MCF 10A (cell line): ENCODE results near the gene GXYLT1. TPM values are rescaled to one million over a fixed set of nuclear protein-coding genes. Genes with fewer than 3 reads are reported as not detected.
A peak's percentile ranks its signal among the peaks of the same experiment; 100 is the strongest.

Experiments used
- BruUV-seq: library from RNA; stranded (reverse); fragments of 400-500 nt; replicated peaks from 2 replicates; lab custom pipeline; 2021; lab: Mats Ljungman, UMichigan
- CTCF ChIA-PET: fragments of 300-600 bp; sonication (Branson Sonifier 250); formaldehyde crosslinking; extraction: SDS; loops from one replicate; lab custom pipeline; 2021; ENCODE audit warnings: antibody characterized with exemption, inconsistent platforms; lab: Yijun Ruan, JAX
- POLR2A ChIA-PET: fragments of 300-600, 350-650 bp; sonication (Branson Sonifier 250); formaldehyde crosslinking; extraction: SDS; loops from one replicate; lab custom pipeline; 2020; ENCODE audit warnings: antibody characterized with exemption, inconsistent platforms; lab: Yijun Ruan, JAX
- DNase-seq: peaks from one replicate; pipeline ENCODE4 v3.0.0-alpha.2; 2018; ENCODE audit not compliant: unreplicated experiment
- H3K27ac Mint-ChIP-seq: one replicate; pipeline ENCODE4 v1.8.0; 2022; ENCODE audit warnings: mild to moderate bottlenecking, low read depth, mixed read lengths; ENCODE audit not compliant: unreplicated experiment
- H3K27me3 Mint-ChIP-seq: one replicate; pipeline ENCODE4 v1.8.0; 2022; ENCODE audit warnings: mixed read lengths; ENCODE audit not compliant: insufficient read depth, unreplicated experiment
- H3K36me3 Mint-ChIP-seq: one replicate; pipeline ENCODE4 v1.8.0; 2022; ENCODE audit warnings: mild to moderate bottlenecking, moderate library complexity, mixed read lengths; ENCODE audit not compliant: insufficient read depth, unreplicated experiment
- H3K4me1 Mint-ChIP-seq: one replicate; pipeline ENCODE4 v1.8.0; 2022; ENCODE audit warnings: mixed read lengths; ENCODE audit not compliant: insufficient read depth, unreplicated experiment
- H3K4me3 Mint-ChIP-seq: one replicate; pipeline ENCODE4 v1.8.0; 2022; ENCODE audit warnings: mild to moderate bottlenecking, moderate library complexity, mixed read lengths; ENCODE audit not compliant: unreplicated experiment
- H3K9me3 Mint-ChIP-seq: one replicate; pipeline ENCODE4 v1.8.0; 2022; ENCODE audit warnings: mixed read lengths; ENCODE audit not compliant: unreplicated experiment
- CTCF ChIP-seq: fragments of 200-600 bp; IDR thresholded peaks from one replicate; pipeline ENCODE4 v1.8.0; 2022; ENCODE audit warnings: antibody characterized with exemption, mild to moderate bottlenecking; ENCODE audit not compliant: unreplicated experiment
- intact Hi-C: fragments of 100-400 bp; cut with micrococcal nuclease; formaldehyde crosslinking; loops from 2 replicates; pipeline ENCODE4 v1.14.1; 2022
- total RNA-seq: library from RNA; stranded (reverse); gene quantifications from 2 replicates; pipeline ENCODE4 v1.2.3, GENCODE V29; 2022

Gene GXYLT1
- total RNA-seq, 1 experiment from 2014 or later = 12.4 TPM

- H3K27ac Mint-ChIP-seq = no peak overlapping the region
- CTCF ChIA-PET = no interaction called here
- no peak for TF ChIP-seq CTCF
- BruUV-seq = no TSS peak
- H3K9me3 Mint-ChIP-seq = no peaks in the 10 kb centered on the region
- peaks cover 18% of the 10 kb centered on the region for H3K36me3 Mint-ChIP-seq
- intact Hi-C loops = no loop called here
- POLR2A ChIA-PET = no interaction called here
- H3K4me1 Mint-ChIP-seq = peaks cover 12% of the 10 kb centered on the region
- no peak for DNase-seq
- H3K4me3 Mint-ChIP-seq = no peak overlapping the region
- no peaks in the 10 kb centered on the region for H3K27me3 Mint-ChIP-seq
Measured at GRCh38 chr12:42166501-42166900, 21.8 kb upstream of the GXYLT1 start.

GRCh38 chr12:42163913-42164312, 19.2 kb upstream of the GXYLT1 start:
- no TSS peak for BruUV-seq
- intact Hi-C loops = no loop called here
- Mint-ChIP-seq H3K4me3 (no peak overlapping the region), H3K9me3 (no peaks in the 10 kb centered on the region), H3K27ac (no peak overlapping the region), H3K36me3 (peaks cover 19% of the 10 kb centered on the region), H3K4me1 (peaks cover 12% of the 10 kb centered on the region), H3K27me3 (no peaks in the 10 kb centered on the region)
- no peak for TF ChIP-seq CTCF
- no peak for DNase-seq
- CTCF ChIA-PET = no interaction called here
- POLR2A ChIA-PET = interaction anchor here (1.0 kb wide), 1 partner anchor 19 kb away, joined by 3 read pairs; no protein-coding TSS in a partner anchor

- TF ChIP-seq CTCF = no peak
- no peak for DNase-seq
- H3K4me1 Mint-ChIP-seq = peaks cover 12% of the 10 kb centered on the region
- no peak overlapping the region for H3K4me3 Mint-ChIP-seq
- intact Hi-C loops = no loop called here
- ChIA-PET CTCF (no interaction called here), POLR2A (interaction anchor here (0.5 to 4.4 kb wide), 6 partner anchors 13 to 220 kb away, joined by 3 to 20 read pairs (median 4); partner anchors contain the start of gene GXYLT1)
- no peak overlapping the region for H3K27ac Mint-ChIP-seq
- H3K27me3 Mint-ChIP-seq = no peaks in the 10 kb centered on the region
- H3K9me3 Mint-ChIP-seq = no peaks in the 10 kb centered on the region
- BruUV-seq = no TSS peak
- H3K36me3 Mint-ChIP-seq = peaks cover 19% of the 10 kb centered on the region
Measured at GRCh38 chr12:42162965-42163364, 18.3 kb upstream of the GXYLT1 start.

GRCh38 chr12:42162193-42162592, 17.5 kb upstream of the GXYLT1 start:
- ChIA-PET CTCF (interaction anchor here (0.6 kb wide), 1 partner anchor 59 kb away, joined by 3 read pairs; no protein-coding TSS in a partner anchor), POLR2A (interaction anchor here (0.6 to 4.4 kb wide), 6 partner anchors 17 to 221 kb away, joined by 3 to 20 read pairs (median 4); partner anchors contain the start of gene GXYLT1)
- Mint-ChIP-seq H3K9me3 (no peaks in the 10 kb centered on the region), H3K27ac (no peak overlapping the region), H3K4me3 (no peak overlapping the region), H3K27me3 (no peaks in the 10 kb centered on the region), H3K4me1 (peaks cover 12% of the 10 kb centered on the region), H3K36me3 (peaks cover 19% of the 10 kb centered on the region)
- peak; percentile 29 for DNase-seq
- intact Hi-C loops = no loop called here
- no peak for TF ChIP-seq CTCF
- no TSS peak for BruUV-seq
